Esophagus squamous epithelium (tissue), 4 donors: ENCODE data around the gene HAUS7.

Experiments used
- POLR2A ChIP-seq, 4 donors: fragments of 450-650 bp; IDR thresholded peaks; one replicate each; pipeline ENCODE4 v1.6.1; 2017; ENCODE audit warnings: antibody characterized with exemption in 4 of 4, mild to moderate bottlenecking in 4 of 4, moderate library complexity in 3 of 4
- TF ChIP-seq, protein P1 (sequence below), 6 experiments: fragments of 450-650 bp in 4 of 6; fragments of 200-600 bp in 2 of 6; sonication (generic) in 2 of 6; IDR thresholded peaks; one replicate each; pipeline ENCODE4 v1.5.1; 2016 to 2019; ENCODE audit warnings: antibody characterized with exemption in 6 of 6, mild to moderate bottlenecking in 4 of 6, moderate library complexity in 4 of 6

- TF ChIP-seq, protein P1, sequence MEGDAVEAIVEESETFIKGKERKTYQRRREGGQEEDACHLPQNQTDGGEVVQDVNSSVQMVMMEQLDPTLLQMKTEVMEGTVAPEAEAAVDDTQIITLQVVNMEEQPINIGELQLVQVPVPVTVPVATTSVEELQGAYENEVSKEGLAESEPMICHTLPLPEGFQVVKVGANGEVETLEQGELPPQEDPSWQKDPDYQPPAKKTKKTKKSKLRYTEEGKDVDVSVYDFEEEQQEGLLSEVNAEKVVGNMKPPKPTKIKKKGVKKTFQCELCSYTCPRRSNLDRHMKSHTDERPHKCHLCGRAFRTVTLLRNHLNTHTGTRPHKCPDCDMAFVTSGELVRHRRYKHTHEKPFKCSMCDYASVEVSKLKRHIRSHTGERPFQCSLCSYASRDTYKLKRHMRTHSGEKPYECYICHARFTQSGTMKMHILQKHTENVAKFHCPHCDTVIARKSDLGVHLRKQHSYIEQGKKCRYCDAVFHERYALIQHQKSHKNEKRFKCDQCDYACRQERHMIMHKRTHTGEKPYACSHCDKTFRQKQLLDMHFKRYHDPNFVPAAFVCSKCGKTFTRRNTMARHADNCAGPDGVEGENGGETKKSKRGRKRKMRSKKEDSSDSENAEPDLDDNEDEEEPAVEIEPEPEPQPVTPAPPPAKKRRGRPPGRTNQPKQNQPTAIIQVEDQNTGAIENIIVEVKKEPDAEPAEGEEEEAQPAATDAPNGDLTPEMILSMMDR (IDR thresholded peaks at IDR 0.05) = no peak
- no peak for TF ChIP-seq POLR2A (IDR thresholded peaks at IDR 0.05)
Observed at GRCh38 chrX:153474266-153474665, 3.9 kb upstream of the HAUS7 start.
